H9 (cell line): Measurements from ENCODE around the gene ARID1B. TPM values are rescaled to one million over a fixed set of nuclear protein-coding genes. Genes with fewer than 3 reads are reported as not detected.

ENCODE experiments used
- DNase-seq: peaks from one replicate; pipeline ENCODE4 v3.0.0-alpha.2; 2017
- H2AFZ ChIP-seq: one replicate; pipeline ENCODE4 v1.6.1; 2013; ENCODE audit warnings: mild to moderate bottlenecking, low read length, control low read depth, moderate library complexity
- H2AK5ac ChIP-seq: 2 replicates; pipeline ENCODE4 v1.6.1; 2013; ENCODE audit warnings: low read length, control low read depth, mixed read lengths; ENCODE audit not compliant: insufficient read length
- H2BK120ac ChIP-seq: one replicate; pipeline ENCODE4 v1.6.1; 2013; ENCODE audit warnings: low read depth, mild to moderate bottlenecking, low read length, control low read depth, inconsistent platforms; ENCODE audit not compliant: poor library complexity, severe bottlenecking
- H2BK12ac ChIP-seq: 2 replicates; pipeline ENCODE4 v1.6.1; 2013; ENCODE audit warnings: low read length, control low read depth, mixed read lengths, low read depth; ENCODE audit not compliant: insufficient read length
- H2BK15ac ChIP-seq: 2 replicates; pipeline ENCODE4 v1.6.1; 2013; ENCODE audit warnings: low read depth, low read length, control low read depth
- H2BK20ac ChIP-seq: one replicate; pipeline ENCODE4 v1.6.1; 2013; ENCODE audit warnings: low read depth, mild to moderate bottlenecking, low read length, control low read depth, inconsistent platforms; ENCODE audit not compliant: poor library complexity, severe bottlenecking
- H2BK5ac ChIP-seq: 2 replicates; pipeline ENCODE4 v1.6.1; 2013; ENCODE audit warnings: low read length, control low read depth, mixed read lengths; ENCODE audit not compliant: insufficient read length
- H3K14ac ChIP-seq: 2 replicates; pipeline ENCODE4 v1.6.1; 2013; ENCODE audit warnings: low read length, control low read depth; ENCODE audit not compliant: insufficient read depth
- H3K18ac ChIP-seq: 2 replicates; pipeline ENCODE4 v1.6.1; 2013; ENCODE audit warnings: low read depth, mild to moderate bottlenecking, mixed read lengths, low read length, control low read depth; ENCODE audit not compliant: insufficient read length
- H3K23ac ChIP-seq: 2 replicates; pipeline ENCODE4 v1.6.1; 2013; ENCODE audit warnings: low read length, control low read depth, mixed read lengths, low read depth; ENCODE audit not compliant: insufficient read length
- H3K23me2 ChIP-seq: 2 replicates; pipeline ENCODE4 v1.6.1; 2013; ENCODE audit warnings: low read depth, mild to moderate bottlenecking, mixed read lengths, low read length, control low read depth; ENCODE audit not compliant: insufficient read length, poor library complexity, severe bottlenecking
- H3K27ac ChIP-seq: 2 replicates; pipeline ENCODE4 v1.5.1; 2013; ENCODE audit warnings: low read length, control low read depth, mixed read lengths, low read depth; ENCODE audit not compliant: insufficient read length
- H3K27me3 ChIP-seq: 2 replicates; pipeline ENCODE4 v1.6.1; 2013; ENCODE audit warnings: low read length, control low read depth, inconsistent platforms; ENCODE audit not compliant: insufficient read depth
- H3K4ac ChIP-seq: 2 replicates; pipeline ENCODE4 v1.6.1; 2013; ENCODE audit warnings: low read depth, mild to moderate bottlenecking, control low read depth, inconsistent platforms, low read length, moderate library complexity
- H3K4me1 ChIP-seq: 2 replicates; pipeline ENCODE4 v1.6.1; 2013; ENCODE audit warnings: low read length, control low read depth, inconsistent platforms; ENCODE audit not compliant: insufficient read depth
- H3K4me2 ChIP-seq: 2 replicates; pipeline ENCODE4 v1.6.1; 2013; ENCODE audit warnings: low read length, control low read depth, mixed read lengths; ENCODE audit not compliant: insufficient read length, insufficient read depth
- H3K56ac ChIP-seq: 2 replicates; pipeline ENCODE4 v1.6.1; 2013; ENCODE audit warnings: low read depth, mild to moderate bottlenecking, mixed read lengths, low read length, control low read depth; ENCODE audit not compliant: insufficient read length
- H3K79me1 ChIP-seq: 2 replicates; pipeline ENCODE4 v1.6.1; 2013; ENCODE audit warnings: low read depth, mild to moderate bottlenecking, moderate library complexity, low read length, control low read depth, inconsistent platforms; ENCODE audit not compliant: insufficient read depth, poor library complexity, severe bottlenecking
- H3K79me2 ChIP-seq: 2 replicates; pipeline ENCODE4 v1.6.1; 2013; ENCODE audit warnings: low read length, control low read depth, inconsistent platforms; ENCODE audit not compliant: insufficient read depth
- H3K9ac ChIP-seq: 2 replicates; pipeline ENCODE4 v1.6.1; 2013; ENCODE audit warnings: low read length, control low read depth, mixed read lengths; ENCODE audit not compliant: insufficient read length; ENCODE audit errors: extremely low read depth
- H3K9me3 ChIP-seq: one replicate; pipeline ENCODE4 v1.6.1; 2013; ENCODE audit warnings: low read depth, low read length, inconsistent platforms; ENCODE audit not compliant: control insufficient read depth
- H3T11ph ChIP-seq: one replicate; pipeline ENCODE4 v1.6.1; 2013; ENCODE audit warnings: mild to moderate bottlenecking, low read length, control low read depth, inconsistent platforms
- H4K20me1 ChIP-seq: one replicate; pipeline ENCODE4 v1.6.1; 2013; ENCODE audit not compliant: control insufficient read depth, insufficient read length, insufficient read depth
- H4K5ac ChIP-seq: 2 replicates; pipeline ENCODE4 v1.6.1; 2013; ENCODE audit warnings: low read depth, mild to moderate bottlenecking, mixed read lengths, low read length, control low read depth; ENCODE audit not compliant: insufficient read length
- H4K8ac ChIP-seq: replicated peaks from 2 replicates; pipeline ENCODE4 v1.6.1; 2013; ENCODE audit warnings: low read length, control low read depth, mixed read lengths, low read depth; ENCODE audit not compliant: insufficient read length
- H4K91ac ChIP-seq: 2 replicates; pipeline ENCODE4 v1.6.1; 2013; ENCODE audit warnings: low read depth, mild to moderate bottlenecking, moderate library complexity, mixed read lengths, low read length, control low read depth; ENCODE audit not compliant: insufficient read length
- H3K27ac Mint-ChIP-seq, 3 experiments: 2 replicates in 2 of 3; 3 replicates in 1 of 3; pipeline ENCODE4 v1.8.0; 2020 to 2021; ENCODE audit warnings: mixed read lengths in 3 of 3, mild to moderate bottlenecking in 1 of 3, moderate library complexity in 1 of 3
- H3K27me3 Mint-ChIP-seq: 2 replicates; pipeline ENCODE4 v1.8.0; 2021; ENCODE audit warnings: low read depth, mild to moderate bottlenecking, moderate library complexity, mixed read lengths
- H3K36me3 Mint-ChIP-seq, 3 experiments: 2 replicates in 2 of 3; 3 replicates in 1 of 3; pipeline ENCODE4 v1.8.0; 2020 to 2021; ENCODE audit warnings: low read depth in 3 of 3, mixed read lengths in 3 of 3; ENCODE audit not compliant: insufficient read depth in 1 of 3
- H3K4me1 Mint-ChIP-seq, 2 experiments: 2 replicates each; pipeline ENCODE4 v1.8.0; 2020; ENCODE audit warnings: mixed read lengths in 2 of 2
- H3K4me3 Mint-ChIP-seq, 2 experiments: 2 replicates in 1 of 2; 3 replicates in 1 of 2; pipeline ENCODE4 v1.8.0; 2020 to 2021; ENCODE audit warnings: mild to moderate bottlenecking in 2 of 2, mixed read lengths in 2 of 2, moderate library complexity in 1 of 2
- H3K9me3 Mint-ChIP-seq, 2 experiments: 2 replicates in 1 of 2; 3 replicates in 1 of 2; pipeline ENCODE4 v1.8.0; 2020; ENCODE audit warnings: mild to moderate bottlenecking in 2 of 2, mixed read lengths in 2 of 2, moderate library complexity in 1 of 2
- total RNA-seq: library from RNA; stranded (reverse); gene quantifications from 2 replicates; pipeline ENCODE4 v1.2.1, GENCODE V29; 2021
- TF ChIP-seq, protein P1 (sequence below): fragments of 200-600 bp; sonication (generic); conservative IDR thresholded peaks from 3 replicates; pipeline ENCODE4 v1.8.0; 2021; ENCODE audit warnings: antibody characterized with exemption, mild to moderate bottlenecking

The ARID1B gene
- total RNA-seq, 1 experiment from 2014 or later = 88.2 TPM

- Histone ChIP-seq H2AK5ac (no peak overlapping the region), H3K27me3 (no peaks in the 10 kb centered on the region)
Observed at GRCh38 chr6:157076451-157076822, 299.3 kb downstream of the ARID1B start.

More at GRCh38 chr6:157076451-157076822, 299.3 kb downstream of the ARID1B start:
- no peak overlapping the region for H3K56ac ChIP-seq
- H3K4ac ChIP-seq = no peak overlapping the region
- Mint-ChIP-seq H3K36me3 (no peaks in the 10 kb centered on the region; a peak in 2 of 7 replicates), H3K27ac (no peak overlapping the region), H3K4me1 (peaks cover 42 to 45% of the 10 kb centered on the region in 2 experiments), H3K9me3 (no peaks in the 10 kb centered on the region), H3K27me3 (no peaks in the 10 kb centered on the region), H3K4me3 (no peak overlapping the region)
- no peak overlapping the region for H3K4me2 ChIP-seq
- no peak for DNase-seq
- H3K79me1 ChIP-seq = no peaks in the 10 kb centered on the region
- H4K8ac ChIP-seq = no peak overlapping the region
- H3K14ac ChIP-seq = no peak overlapping the region
- no peak overlapping the region for H3K27ac ChIP-seq
- H2BK12ac ChIP-seq = no peak overlapping the region
- no peak overlapping the region for H4K5ac ChIP-seq
- no peak overlapping the region for H3K18ac ChIP-seq
- no peak overlapping the region for H2AFZ ChIP-seq
- H3K9ac ChIP-seq = no peak overlapping the region
- H4K91ac ChIP-seq = no peak overlapping the region
- no peak overlapping the region for H2BK20ac ChIP-seq
- no peaks in the 10 kb centered on the region for H3K9me3 ChIP-seq
- H2BK15ac ChIP-seq = no peak overlapping the region
- no peak overlapping the region for H2BK120ac ChIP-seq
- no peak overlapping the region for H2BK5ac ChIP-seq
- H3K79me2 ChIP-seq = no peaks in the 10 kb centered on the region
- H4K20me1 ChIP-seq = no peaks in the 10 kb centered on the region
- TF ChIP-seq, protein P1, sequence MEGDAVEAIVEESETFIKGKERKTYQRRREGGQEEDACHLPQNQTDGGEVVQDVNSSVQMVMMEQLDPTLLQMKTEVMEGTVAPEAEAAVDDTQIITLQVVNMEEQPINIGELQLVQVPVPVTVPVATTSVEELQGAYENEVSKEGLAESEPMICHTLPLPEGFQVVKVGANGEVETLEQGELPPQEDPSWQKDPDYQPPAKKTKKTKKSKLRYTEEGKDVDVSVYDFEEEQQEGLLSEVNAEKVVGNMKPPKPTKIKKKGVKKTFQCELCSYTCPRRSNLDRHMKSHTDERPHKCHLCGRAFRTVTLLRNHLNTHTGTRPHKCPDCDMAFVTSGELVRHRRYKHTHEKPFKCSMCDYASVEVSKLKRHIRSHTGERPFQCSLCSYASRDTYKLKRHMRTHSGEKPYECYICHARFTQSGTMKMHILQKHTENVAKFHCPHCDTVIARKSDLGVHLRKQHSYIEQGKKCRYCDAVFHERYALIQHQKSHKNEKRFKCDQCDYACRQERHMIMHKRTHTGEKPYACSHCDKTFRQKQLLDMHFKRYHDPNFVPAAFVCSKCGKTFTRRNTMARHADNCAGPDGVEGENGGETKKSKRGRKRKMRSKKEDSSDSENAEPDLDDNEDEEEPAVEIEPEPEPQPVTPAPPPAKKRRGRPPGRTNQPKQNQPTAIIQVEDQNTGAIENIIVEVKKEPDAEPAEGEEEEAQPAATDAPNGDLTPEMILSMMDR = no peak
- H3K23ac ChIP-seq = no peak overlapping the region
- no peak overlapping the region for H3T11ph ChIP-seq
- H3K4me1 ChIP-seq = peaks cover 5% of the 10 kb centered on the region; the same call in 1 of the 2 replicates
- H3K23me2 ChIP-seq = no peaks in the 10 kb centered on the region
